GM19468 (cell line): ENCODE measurements around the gene CCDC57.

Experiments
- ATAC-seq: cut with Tn5 transposase; IDR thresholded peaks from one replicate; pipeline ENCODE4 v1.9.1; 2021; ENCODE audit warnings: mild to moderate bottlenecking, moderate library complexity, moderate number of reproducible peaks; ENCODE audit not compliant: unreplicated experiment; ENCODE audit errors: extremely low read depth

Gene CCDC57

GRCh38 chr17:82076785-82077591 lies 135.7 kb downstream of the CCDC57 start:
- ATAC-seq: no peak

- ATAC-seq: no peak
Observed at GRCh38 chr17:82076018-82076784, 136.4 kb downstream of the CCDC57 start.

GRCh38 chr17:82073446-82073845 lies 139.2 kb downstream of the CCDC57 start:
- no peak for ATAC-seq

- ATAC-seq: no peak
Observed at GRCh38 chr17:82072827-82073226, 139.8 kb downstream of the CCDC57 start.

- ATAC-seq: no peak
Observed at GRCh38 chr17:82070611-82071010, 142.0 kb downstream of the CCDC57 start.

- ATAC-seq: no peak
Observed at GRCh38 chr17:82065638-82066303, 146.9 kb downstream of the CCDC57 start, which contains the start of gene DUS1L. TSS of gene DUS1L (minus strand) at chr17:82065804. CDS start at chr17:82065059, 745 bp downstream.

GRCh38 chr17:82065193-82065637 lies 147.4 kb downstream of the CCDC57 start:
- ATAC-seq: no peak

- ATAC-seq: no peak
Observed at GRCh38 chr17:82064433-82065192, 148.0 kb downstream of the CCDC57 start.

GRCh38 chr17:82063424-82064415 lies 148.9 kb downstream of the CCDC57 start:
- ATAC-seq: no peak

- no peak for ATAC-seq
Observed at GRCh38 chr17:82062984-82063368, 149.7 kb downstream of the CCDC57 start.

- no peak for ATAC-seq
Observed at GRCh38 chr17:82062076-82062983, 150.3 kb downstream of the CCDC57 start.

GRCh38 chr17:82061047-82061925 lies 151.4 kb downstream of the CCDC57 start:
- ATAC-seq: no peak

GRCh38 chr17:82060614-82061013 lies 152.0 kb downstream of the CCDC57 start:
- ATAC-seq: no peak

GRCh38 chr17:82060001-82060380 lies 152.7 kb downstream of the CCDC57 start:
- no peak for ATAC-seq

GRCh38 chr17:82059272-82060000 lies 153.2 kb downstream of the CCDC57 start:
- no peak for ATAC-seq

GRCh38 chr17:82058855-82059249 lies 153.8 kb downstream of the CCDC57 start:
- ATAC-seq: no peak
